Measurements from ENCODE around the gene PBX2.

GRCh38 chr6:32189069-32189741, 797 bp downstream of the PBX2 start:
- TF ChIP-seq CTCF (IDR thresholded peaks at IDR 0.05; ENCODE audit: low read depth, low read length, poor library complexity, severe bottlenecking) (no peak), EZH2phosphoT487 (IDR thresholded peaks at IDR 0.05; ENCODE audit: borderline replicate concordance, low read length) (no peak)

Data from DOHH2 (cell line).